Esophagus squamous epithelium (tissue), 4 donors: ENCODE results near the gene E2F7.

Experiments
- CTCF ChIP-seq, 6 experiments: fragments of 450-650 bp in 4 of 6; fragments of 200-600 bp in 2 of 6; sonication (generic) in 2 of 6; IDR thresholded peaks; one replicate each; pipeline ENCODE4 v1.5.1; 2016 to 2019; ENCODE audit warnings: antibody characterized with exemption in 6 of 6, mild to moderate bottlenecking in 4 of 6, moderate library complexity in 4 of 6
- POLR2A ChIP-seq, 4 donors: fragments of 450-650 bp; IDR thresholded peaks; one replicate each; pipeline ENCODE4 v1.6.1; 2017; ENCODE audit warnings: antibody characterized with exemption in 4 of 4, mild to moderate bottlenecking in 4 of 4, moderate library complexity in 3 of 4

- TF ChIP-seq CTCF (IDR thresholded peaks at IDR 0.05) (no peak), POLR2A (IDR thresholded peaks at IDR 0.05) (no peak)
These were observed 6.6 kb downstream of the E2F7 start for GRCh38 chr12:77058740-77059139.
